ENCODE data around the gene PAM. TPM values are rescaled to one million over a fixed set of nuclear protein-coding genes. Genes with fewer than 3 reads are reported as not detected.

Gene PAM
- total RNA-seq, 1 donor from 2014 or later = 267 TPM

DNA sequence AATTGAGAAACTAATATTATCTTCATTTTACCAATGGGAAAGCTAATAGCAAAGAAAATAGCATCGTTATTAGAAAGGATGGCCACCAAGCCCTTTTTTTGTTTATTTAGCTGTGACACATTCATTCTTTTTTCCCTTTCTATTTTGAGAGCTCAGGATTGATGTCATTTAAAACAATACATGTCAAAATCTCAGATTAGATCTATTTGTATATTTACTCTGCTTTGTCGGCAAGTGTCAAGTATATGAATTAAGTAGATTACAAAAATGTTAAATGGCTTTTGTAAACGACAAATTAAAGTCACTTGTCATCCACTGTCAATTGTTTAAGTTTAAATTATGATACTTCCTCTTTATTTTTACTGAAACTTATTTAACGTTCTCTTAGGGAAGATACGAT is 118.9 kb downstream of the PAM start:
- Mint-ChIP-seq H3K27me3 (ENCODE audit: unreplicated experiment) (no peaks in the 10 kb centered on the region), H3K4me3 (ENCODE audit: unreplicated experiment) (no peak overlapping the region), H3K4me1 (ENCODE audit: unreplicated experiment) (peaks cover 2% of the 10 kb centered on the region), H3K9me3 (ENCODE audit: unreplicated experiment) (peaks cover 4% of the 10 kb centered on the region), H3K36me3 (ENCODE audit: unreplicated experiment) (peaks cover 27% of the 10 kb centered on the region), H3K27ac (ENCODE audit: unreplicated experiment) (no peak overlapping the region)
- TF ChIP-seq, protein P1, sequence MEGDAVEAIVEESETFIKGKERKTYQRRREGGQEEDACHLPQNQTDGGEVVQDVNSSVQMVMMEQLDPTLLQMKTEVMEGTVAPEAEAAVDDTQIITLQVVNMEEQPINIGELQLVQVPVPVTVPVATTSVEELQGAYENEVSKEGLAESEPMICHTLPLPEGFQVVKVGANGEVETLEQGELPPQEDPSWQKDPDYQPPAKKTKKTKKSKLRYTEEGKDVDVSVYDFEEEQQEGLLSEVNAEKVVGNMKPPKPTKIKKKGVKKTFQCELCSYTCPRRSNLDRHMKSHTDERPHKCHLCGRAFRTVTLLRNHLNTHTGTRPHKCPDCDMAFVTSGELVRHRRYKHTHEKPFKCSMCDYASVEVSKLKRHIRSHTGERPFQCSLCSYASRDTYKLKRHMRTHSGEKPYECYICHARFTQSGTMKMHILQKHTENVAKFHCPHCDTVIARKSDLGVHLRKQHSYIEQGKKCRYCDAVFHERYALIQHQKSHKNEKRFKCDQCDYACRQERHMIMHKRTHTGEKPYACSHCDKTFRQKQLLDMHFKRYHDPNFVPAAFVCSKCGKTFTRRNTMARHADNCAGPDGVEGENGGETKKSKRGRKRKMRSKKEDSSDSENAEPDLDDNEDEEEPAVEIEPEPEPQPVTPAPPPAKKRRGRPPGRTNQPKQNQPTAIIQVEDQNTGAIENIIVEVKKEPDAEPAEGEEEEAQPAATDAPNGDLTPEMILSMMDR (IDR thresholded peaks at IDR 0.05) = no peak
- DNase-seq (ENCODE audit: extremely low spot score, unreplicated experiment) = no peak

DNA sequence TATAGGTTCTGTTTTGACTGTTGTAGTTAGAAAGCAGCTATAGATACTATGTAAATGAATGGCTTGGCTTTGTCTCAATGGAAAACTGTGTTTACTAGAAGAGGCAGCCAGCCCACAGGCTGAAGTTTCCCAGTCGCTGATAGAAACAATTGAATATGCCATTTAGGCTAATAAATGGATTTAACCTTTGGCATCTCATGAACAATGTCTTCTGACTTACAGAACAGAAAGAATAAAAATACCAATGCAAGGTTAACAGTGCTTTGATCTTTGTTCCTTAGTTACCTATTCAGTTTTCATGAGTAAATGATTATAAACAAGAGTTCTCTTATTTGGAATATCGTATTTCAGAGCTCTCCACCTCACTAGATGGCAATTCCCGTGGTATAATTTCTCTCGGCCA is 120.6 kb downstream of the PAM start:
- H3K4me3 Mint-ChIP-seq (ENCODE audit: unreplicated experiment) = no peak overlapping the region
- H3K36me3 Mint-ChIP-seq (ENCODE audit: unreplicated experiment) = peaks cover 24% of the 10 kb centered on the region
- TF ChIP-seq, protein P1 (IDR thresholded peaks at IDR 0.05) = no peak

DNA sequence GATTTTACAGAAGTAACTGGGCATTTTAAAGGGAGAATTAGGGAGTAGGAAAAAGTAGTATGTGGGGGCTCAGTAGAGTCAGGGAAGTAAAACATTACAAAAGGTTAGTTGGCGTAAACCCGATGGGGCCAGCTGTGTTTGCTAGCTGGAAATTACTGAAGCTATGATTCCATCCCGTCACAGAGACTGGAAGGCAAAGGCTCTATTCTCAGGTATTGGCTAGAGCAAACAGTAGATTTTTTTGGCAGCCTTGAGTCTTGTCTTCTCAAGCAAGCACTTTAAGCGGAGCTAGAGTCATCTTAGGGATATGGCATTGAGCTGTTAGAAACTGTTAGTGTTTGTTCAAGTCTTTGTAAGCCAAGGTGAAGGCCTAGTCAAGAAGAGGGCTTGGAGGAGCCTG is 121.5 kb downstream of the PAM start:
- peaks cover 27% of the 10 kb centered on the region for H3K36me3 Mint-ChIP-seq (ENCODE audit: unreplicated experiment)
- no peaks in the 10 kb centered on the region for H3K4me1 Mint-ChIP-seq (ENCODE audit: unreplicated experiment)
- no peak for DNase-seq (ENCODE audit: extremely low spot score, unreplicated experiment)
- H3K27ac Mint-ChIP-seq (ENCODE audit: unreplicated experiment) = no peak overlapping the region
- H3K4me3 Mint-ChIP-seq (ENCODE audit: unreplicated experiment) = no peak overlapping the region
- H3K9me3 Mint-ChIP-seq (ENCODE audit: unreplicated experiment) = no peaks in the 10 kb centered on the region
- no peaks in the 10 kb centered on the region for H3K27me3 Mint-ChIP-seq (ENCODE audit: unreplicated experiment)
- TF ChIP-seq, protein P1 (IDR thresholded peaks at IDR 0.05) = no peak

More for the DNA sequence above, 120.6 kb downstream of the PAM start:
- no peak for DNase-seq (ENCODE audit: extremely low spot score, unreplicated experiment)
- Mint-ChIP-seq H3K4me1 (ENCODE audit: unreplicated experiment) (no peaks in the 10 kb centered on the region), H3K9me3 (ENCODE audit: unreplicated experiment) (no peaks in the 10 kb centered on the region), H3K27me3 (ENCODE audit: unreplicated experiment) (no peaks in the 10 kb centered on the region), H3K27ac (ENCODE audit: unreplicated experiment) (no peak overlapping the region)

DNA sequence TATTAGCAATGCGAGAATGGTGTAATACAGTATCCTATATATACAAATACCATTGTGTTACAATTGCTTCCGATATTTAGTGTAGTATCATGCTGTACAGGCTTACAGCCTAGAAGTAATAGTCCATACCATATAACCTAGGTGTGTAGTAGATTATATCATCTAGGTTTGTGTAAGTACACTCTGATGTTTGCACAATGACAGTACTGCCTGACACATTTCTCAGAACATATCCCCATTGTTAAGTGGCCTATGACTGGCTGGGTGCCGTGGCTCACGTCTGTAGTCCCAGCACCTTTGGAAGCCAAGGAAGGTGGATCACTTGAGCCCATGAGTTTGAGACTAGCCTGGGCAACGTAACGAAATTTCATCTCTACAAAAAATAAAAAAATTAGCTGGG is 124.6 kb downstream of the PAM start:
- no peak overlapping the region for H3K4me3 Mint-ChIP-seq (ENCODE audit: unreplicated experiment)
- H3K27me3 Mint-ChIP-seq (ENCODE audit: unreplicated experiment) = no peaks in the 10 kb centered on the region
- TF ChIP-seq, protein P1 (IDR thresholded peaks at IDR 0.05) = no peak
- H3K4me1 Mint-ChIP-seq (ENCODE audit: unreplicated experiment) = peaks cover 6% of the 10 kb centered on the region
- peaks cover 22% of the 10 kb centered on the region for H3K36me3 Mint-ChIP-seq (ENCODE audit: unreplicated experiment)
- no peak overlapping the region for H3K27ac Mint-ChIP-seq (ENCODE audit: unreplicated experiment)
- no peak for DNase-seq (ENCODE audit: extremely low spot score, unreplicated experiment)
- H3K9me3 Mint-ChIP-seq (ENCODE audit: unreplicated experiment) = peaks cover 11% of the 10 kb centered on the region

DNA sequence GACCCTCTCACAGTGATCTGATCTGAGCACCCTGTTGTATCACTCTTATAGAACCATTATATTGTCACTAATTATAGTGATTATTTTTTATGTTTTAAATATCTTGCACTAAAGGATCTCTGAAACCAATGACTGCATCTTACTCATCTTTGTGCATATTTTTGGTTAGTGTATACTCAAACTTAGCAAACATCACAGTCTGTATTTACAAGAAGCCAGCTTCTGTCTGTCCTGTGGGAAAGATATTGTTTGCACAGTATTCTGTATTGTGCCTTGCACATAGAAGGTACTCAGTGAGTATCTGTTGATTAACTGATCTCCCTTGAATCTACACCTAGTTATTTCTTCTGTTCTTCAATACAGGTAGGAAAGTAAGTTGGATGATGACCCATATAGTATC is 131.5 kb downstream of the PAM start:
- Mint-ChIP-seq H3K27ac (ENCODE audit: unreplicated experiment) (no peak overlapping the region), H3K36me3 (ENCODE audit: unreplicated experiment) (peaks cover 14% of the 10 kb centered on the region), H3K4me3 (ENCODE audit: unreplicated experiment) (no peak overlapping the region), H3K4me1 (ENCODE audit: unreplicated experiment) (peaks cover 13% of the 10 kb centered on the region), H3K27me3 (ENCODE audit: unreplicated experiment) (no peaks in the 10 kb centered on the region), H3K9me3 (ENCODE audit: unreplicated experiment) (peaks cover 11% of the 10 kb centered on the region)
- DNase-seq (ENCODE audit: extremely low spot score, unreplicated experiment) = no peak
- TF ChIP-seq, protein P1 (IDR thresholded peaks at IDR 0.05) = no peak
